GM21360 (cell line): Measurements from ENCODE around the gene MTOR.

Source experiments
- ATAC-seq: cut with Tn5 transposase; IDR thresholded peaks from one replicate; pipeline ENCODE4 v1.9.1; 2021; ENCODE audit warnings: mild to moderate bottlenecking, moderate library complexity; ENCODE audit not compliant: unreplicated experiment

MTOR gene

GRCh38 chr1:11227106-11228077 is 35.0 kb downstream of the MTOR start:
- ATAC-seq: peak; percentile 62

- no peak for ATAC-seq
Measured at GRCh38 chr1:11216074-11216473, 46.3 kb downstream of the MTOR start.

- no peak for ATAC-seq
Measured at GRCh38 chr1:11215381-11216005, 46.9 kb downstream of the MTOR start.

GRCh38 chr1:11214698-11215380 is 47.5 kb downstream of the MTOR start:
- ATAC-seq: no peak

GRCh38 chr1:11211925-11212587 is 50.3 kb downstream of the MTOR start:
- ATAC-seq: no peak

GRCh38 chr1:11211461-11211860 is 50.9 kb downstream of the MTOR start:
- ATAC-seq: no peak

GRCh38 chr1:11207898-11208611 is 54.3 kb downstream of the MTOR start:
- ATAC-seq: no peak

GRCh38 chr1:11204396-11205190 is 57.8 kb downstream of the MTOR start:
- no peak for ATAC-seq

- ATAC-seq: no peak
Measured at GRCh38 chr1:11198851-11199594, 63.3 kb downstream of the MTOR start.

GRCh38 chr1:11198257-11198656 is 64.1 kb downstream of the MTOR start:
- ATAC-seq: no peak

- ATAC-seq: no peak
Measured at GRCh38 chr1:11197359-11197758, 65.0 kb downstream of the MTOR start.

GRCh38 chr1:11196945-11197344 is 65.4 kb downstream of the MTOR start:
- ATAC-seq: no peak

- ATAC-seq: no peak
Measured at GRCh38 chr1:11194407-11195176, 67.8 kb downstream of the MTOR start.

- no peak for ATAC-seq
Measured at GRCh38 chr1:11193376-11193775, 69.0 kb downstream of the MTOR start.

- ATAC-seq: no peak
Measured at GRCh38 chr1:11188858-11189451, 73.4 kb downstream of the MTOR start, which contains the start of gene ANGPTL7. ANGPTL7 (plus strand) TSS chr1:11189355; CDS start chr1:11189580, 225 bp downstream.

GRCh38 chr1:11188381-11188780 is 74.0 kb downstream of the MTOR start:
- no peak for ATAC-seq

GRCh38 chr1:11187931-11188330 is 74.4 kb downstream of the MTOR start:
- ATAC-seq: no peak

GRCh38 chr1:11187494-11187893 is 74.9 kb downstream of the MTOR start:
- no peak for ATAC-seq
